Measurements from ENCODE around the gene CEP192.

Gene CEP192

GRCh38 chr18:13158428-13158827 is 167.3 kb downstream of the CEP192 start:
- no peaks in the 10 kb centered on the region for H3K4me1 ChIP-seq (ENCODE audit: control insufficient read depth, insufficient read depth, low read length)
- H3K36me3 ChIP-seq (ENCODE audit: control insufficient read depth in 2 of 2, insufficient read depth in 1 of 2, low read length in 2 of 2): no peaks in the 10 kb centered on the region
- H3K4me3 ChIP-seq (ENCODE audit: low read depth, low read length): no peak overlapping the region
- ChIA-PET CTCF (interaction anchor here (0.7 to 4.1 kb wide), 10 partner anchors 9 to 471 kb away, joined by 3 to 32 read pairs (median 6); no protein-coding TSS in a partner anchor), POLR2A (interaction anchor here (1.6 kb wide), 1 partner anchor 167 kb away, joined by 5 read pairs; the partner anchor contains the start of gene CEP192)
- no peak overlapping the region for H3K27ac ChIP-seq (ENCODE audit: extremely low read depth, low read depth, low read length)
- TF ChIP-seq, protein P1, sequence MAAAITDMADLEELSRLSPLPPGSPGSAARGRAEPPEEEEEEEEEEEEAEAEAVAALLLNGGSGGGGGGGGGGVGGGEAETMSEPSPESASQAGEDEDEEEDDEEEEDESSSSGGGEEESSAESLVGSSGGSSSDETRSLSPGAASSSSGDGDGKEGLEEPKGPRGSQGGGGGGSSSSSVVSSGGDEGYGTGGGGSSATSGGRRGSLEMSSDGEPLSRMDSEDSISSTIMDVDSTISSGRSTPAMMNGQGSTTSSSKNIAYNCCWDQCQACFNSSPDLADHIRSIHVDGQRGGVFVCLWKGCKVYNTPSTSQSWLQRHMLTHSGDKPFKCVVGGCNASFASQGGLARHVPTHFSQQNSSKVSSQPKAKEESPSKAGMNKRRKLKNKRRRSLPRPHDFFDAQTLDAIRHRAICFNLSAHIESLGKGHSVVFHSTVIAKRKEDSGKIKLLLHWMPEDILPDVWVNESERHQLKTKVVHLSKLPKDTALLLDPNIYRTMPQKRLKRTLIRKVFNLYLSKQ (tag by site-specific recombination; IDR thresholded peaks at IDR 0.05; ENCODE audit: borderline replicate concordance): no peak
- TF ChIP-seq ZNF76 (tag by site-specific recombination; IDR thresholded peaks at IDR 0.05; ENCODE audit: borderline replicate concordance, low read depth) (no peak), ZNF513 (tag by site-specific recombination; IDR thresholded peaks at IDR 0.05) (no peak), ZBTB8A (tag by site-specific recombination; IDR thresholded peaks at IDR 0.05) (no peak), ZNF112 (tag by site-specific recombination; IDR thresholded peaks at IDR 0.05) (no peak), SETDB1 (IDR thresholded peaks at IDR 0.05; ENCODE audit: insufficient read length, low read length) (peak; percentile 81), ZNF777 (tag by site-specific recombination; IDR thresholded peaks at IDR 0.05; ENCODE audit: borderline replicate concordance) (no peak), TRIM28 (IDR thresholded peaks at IDR 0.05; ENCODE audit: borderline replicate concordance, low read length) (peak; percentile 22; the same call in 1 of the 2 replicates), ZNF548 (tag by site-specific recombination; IDR thresholded peaks at IDR 0.05) (no peak), ZNF404 (tag by site-specific recombination; IDR thresholded peaks at IDR 0.05) (no peak), ZNF354C (tag by site-specific recombination; IDR thresholded peaks at IDR 0.05; ENCODE audit: borderline replicate concordance, low read depth) (no peak), ZBTB21 (tag by site-specific recombination; IDR thresholded peaks at IDR 0.05) (no peak), ZNF707 (tag by site-specific recombination; IDR thresholded peaks at IDR 0.05) (no peak), ZNF138 (tag by site-specific recombination; IDR thresholded peaks at IDR 0.05; ENCODE audit: borderline replicate concordance) (no peak), ZEB2 (tag by site-specific recombination; IDR thresholded peaks at IDR 0.05) (no peak), ZNF830 (tag by site-specific recombination; IDR thresholded peaks at IDR 0.05; ENCODE audit: low read depth) (no peak), ZNF791 (tag by site-specific recombination; IDR thresholded peaks at IDR 0.05) (peak; percentile 49; the same call in 1 of the 2 replicates), ZNF148 (tag by site-specific recombination; IDR thresholded peaks at IDR 0.05; ENCODE audit: borderline replicate concordance) (no peak), WT1 (tag by site-specific recombination; IDR thresholded peaks at IDR 0.05) (no peak), YY1 (tag by site-specific recombination; IDR thresholded peaks at IDR 0.05) (no peak)
- TF ChIP-seq, protein P2, sequence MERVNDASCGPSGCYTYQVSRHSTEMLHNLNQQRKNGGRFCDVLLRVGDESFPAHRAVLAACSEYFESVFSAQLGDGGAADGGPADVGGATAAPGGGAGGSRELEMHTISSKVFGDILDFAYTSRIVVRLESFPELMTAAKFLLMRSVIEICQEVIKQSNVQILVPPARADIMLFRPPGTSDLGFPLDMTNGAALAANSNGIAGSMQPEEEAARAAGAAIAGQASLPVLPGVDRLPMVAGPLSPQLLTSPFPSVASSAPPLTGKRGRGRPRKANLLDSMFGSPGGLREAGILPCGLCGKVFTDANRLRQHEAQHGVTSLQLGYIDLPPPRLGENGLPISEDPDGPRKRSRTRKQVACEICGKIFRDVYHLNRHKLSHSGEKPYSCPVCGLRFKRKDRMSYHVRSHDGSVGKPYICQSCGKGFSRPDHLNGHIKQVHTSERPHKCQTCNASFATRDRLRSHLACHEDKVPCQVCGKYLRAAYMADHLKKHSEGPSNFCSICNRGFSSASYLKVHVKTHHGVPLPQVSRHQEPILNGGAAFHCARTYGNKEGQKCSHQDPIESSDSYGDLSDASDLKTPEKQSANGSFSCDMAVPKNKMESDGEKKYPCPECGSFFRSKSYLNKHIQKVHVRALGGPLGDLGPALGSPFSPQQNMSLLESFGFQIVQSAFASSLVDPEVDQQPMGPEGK (tag by site-specific recombination; IDR thresholded peaks at IDR 0.05): no peak
- TF ChIP-seq, protein P3, sequence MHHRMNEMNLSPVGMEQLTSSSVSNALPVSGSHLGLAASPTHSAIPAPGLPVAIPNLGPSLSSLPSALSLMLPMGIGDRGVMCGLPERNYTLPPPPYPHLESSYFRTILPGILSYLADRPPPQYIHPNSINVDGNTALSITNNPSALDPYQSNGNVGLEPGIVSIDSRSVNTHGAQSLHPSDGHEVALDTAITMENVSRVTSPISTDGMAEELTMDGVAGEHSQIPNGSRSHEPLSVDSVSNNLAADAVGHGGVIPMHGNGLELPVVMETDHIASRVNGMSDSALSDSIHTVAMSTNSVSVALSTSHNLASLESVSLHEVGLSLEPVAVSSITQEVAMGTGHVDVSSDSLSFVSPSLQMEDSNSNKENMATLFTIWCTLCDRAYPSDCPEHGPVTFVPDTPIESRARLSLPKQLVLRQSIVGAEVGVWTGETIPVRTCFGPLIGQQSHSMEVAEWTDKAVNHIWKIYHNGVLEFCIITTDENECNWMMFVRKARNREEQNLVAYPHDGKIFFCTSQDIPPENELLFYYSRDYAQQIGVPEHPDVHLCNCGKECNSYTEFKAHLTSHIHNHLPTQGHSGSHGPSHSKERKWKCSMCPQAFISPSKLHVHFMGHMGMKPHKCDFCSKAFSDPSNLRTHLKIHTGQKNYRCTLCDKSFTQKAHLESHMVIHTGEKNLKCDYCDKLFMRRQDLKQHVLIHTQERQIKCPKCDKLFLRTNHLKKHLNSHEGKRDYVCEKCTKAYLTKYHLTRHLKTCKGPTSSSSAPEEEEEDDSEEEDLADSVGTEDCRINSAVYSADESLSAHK (tag by site-specific recombination; IDR thresholded peaks at IDR 0.05): no peak
- TF ChIP-seq, protein P4, sequence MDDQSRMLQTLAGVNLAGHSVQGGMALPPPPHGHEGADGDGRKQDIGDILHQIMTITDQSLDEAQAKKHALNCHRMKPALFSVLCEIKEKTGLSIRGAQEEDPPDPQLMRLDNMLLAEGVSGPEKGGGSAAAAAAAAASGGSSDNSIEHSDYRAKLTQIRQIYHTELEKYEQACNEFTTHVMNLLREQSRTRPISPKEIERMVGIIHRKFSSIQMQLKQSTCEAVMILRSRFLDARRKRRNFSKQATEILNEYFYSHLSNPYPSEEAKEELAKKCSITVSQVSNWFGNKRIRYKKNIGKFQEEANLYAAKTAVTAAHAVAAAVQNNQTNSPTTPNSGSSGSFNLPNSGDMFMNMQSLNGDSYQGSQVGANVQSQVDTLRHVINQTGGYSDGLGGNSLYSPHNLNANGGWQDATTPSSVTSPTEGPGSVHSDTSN (CRISPR knock-in tag; IDR thresholded peaks at IDR 0.05): no peak
- no peaks in the 10 kb centered on the region; the same call in 1 of the 2 replicates for H3K9me3 ChIP-seq (ENCODE audit: control insufficient read depth, insufficient read depth, low read depth, low read length)
